8988T (cell line): ENCODE results near the gene MSL2.
"Not testable (repeated sequence)": the region's sequence is repeated elsewhere in the genome, so short reads cannot be mapped to it uniquely, and the experiment has no call there.

Experiments used
- DNase-seq: peaks from one replicate; pipeline ENCODE4 v3.0.0; 2011

The MSL2 gene, protein sequence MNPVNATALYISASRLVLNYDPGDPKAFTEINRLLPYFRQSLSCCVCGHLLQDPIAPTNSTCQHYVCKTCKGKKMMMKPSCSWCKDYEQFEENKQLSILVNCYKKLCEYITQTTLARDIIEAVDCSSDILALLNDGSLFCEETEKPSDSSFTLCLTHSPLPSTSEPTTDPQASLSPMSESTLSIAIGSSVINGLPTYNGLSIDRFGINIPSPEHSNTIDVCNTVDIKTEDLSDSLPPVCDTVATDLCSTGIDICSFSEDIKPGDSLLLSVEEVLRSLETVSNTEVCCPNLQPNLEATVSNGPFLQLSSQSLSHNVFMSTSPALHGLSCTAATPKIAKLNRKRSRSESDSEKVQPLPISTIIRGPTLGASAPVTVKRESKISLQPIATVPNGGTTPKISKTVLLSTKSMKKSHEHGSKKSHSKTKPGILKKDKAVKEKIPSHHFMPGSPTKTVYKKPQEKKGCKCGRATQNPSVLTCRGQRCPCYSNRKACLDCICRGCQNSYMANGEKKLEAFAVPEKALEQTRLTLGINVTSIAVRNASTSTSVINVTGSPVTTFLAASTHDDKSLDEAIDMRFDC

DNA sequence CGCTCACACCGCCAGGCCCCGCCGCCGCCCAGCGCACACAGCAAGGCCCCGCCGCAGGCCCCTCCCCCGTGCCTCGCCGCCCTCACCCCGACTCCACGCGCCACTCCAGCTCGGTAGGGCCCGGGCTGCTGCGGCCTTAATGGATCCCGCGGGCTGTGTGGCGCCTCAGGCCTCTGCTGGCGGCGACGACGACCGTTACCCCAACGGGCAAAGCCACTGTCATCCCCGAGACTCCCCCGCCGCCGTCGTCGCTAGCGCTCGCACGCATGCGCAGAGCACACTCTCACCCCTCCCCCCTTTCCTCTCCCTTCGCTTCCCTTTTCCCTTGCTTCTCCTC is at the start of gene MSL2:
MSL2 (minus strand) TSS at position 272 of the 337 bp plus-strand sequence. CDS start 1,222 bp downstream, outside the sequence.
- DNase-seq = no peak

DNA sequence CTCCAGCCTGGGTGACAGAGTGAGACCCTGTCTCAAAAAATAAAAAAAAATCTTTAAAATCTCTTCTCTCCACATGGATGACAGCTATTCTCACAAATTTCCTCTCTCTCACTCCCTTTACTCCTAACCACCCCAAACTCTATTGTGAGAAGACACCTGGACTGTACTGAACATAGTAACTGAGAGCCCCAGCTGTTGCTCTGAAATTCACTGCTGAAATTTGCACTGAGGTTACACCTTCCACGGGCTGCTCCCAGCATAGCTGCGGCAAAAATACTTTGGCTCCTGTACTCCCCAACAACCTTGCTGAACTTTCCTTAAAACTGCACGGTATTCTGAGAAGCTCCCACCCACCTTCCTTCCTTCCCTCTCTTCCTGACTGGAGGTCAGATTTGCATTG is 49.6 kb upstream of the MSL2 start:
- no peak for DNase-seq

DNA sequence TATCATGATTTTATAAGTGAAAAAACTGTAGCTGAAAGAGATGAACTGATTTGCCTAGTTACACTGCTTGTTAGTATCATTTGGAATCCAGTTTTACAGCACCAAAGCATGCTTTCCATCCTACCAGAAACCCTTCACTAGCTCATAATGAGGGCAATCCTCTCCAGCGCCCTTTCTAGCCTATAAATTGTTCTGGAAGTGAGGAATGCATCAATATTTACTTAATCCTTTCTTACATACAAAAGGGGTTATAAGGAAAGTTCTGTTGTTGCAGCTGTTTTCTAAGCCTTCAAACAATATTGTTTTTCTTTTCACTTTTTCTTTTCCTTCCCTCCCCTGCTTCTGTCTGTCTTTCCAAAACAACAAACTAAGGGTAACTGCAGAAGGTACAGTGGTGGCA is 43.0 kb upstream of the MSL2 start:
- no peak for DNase-seq

DNA sequence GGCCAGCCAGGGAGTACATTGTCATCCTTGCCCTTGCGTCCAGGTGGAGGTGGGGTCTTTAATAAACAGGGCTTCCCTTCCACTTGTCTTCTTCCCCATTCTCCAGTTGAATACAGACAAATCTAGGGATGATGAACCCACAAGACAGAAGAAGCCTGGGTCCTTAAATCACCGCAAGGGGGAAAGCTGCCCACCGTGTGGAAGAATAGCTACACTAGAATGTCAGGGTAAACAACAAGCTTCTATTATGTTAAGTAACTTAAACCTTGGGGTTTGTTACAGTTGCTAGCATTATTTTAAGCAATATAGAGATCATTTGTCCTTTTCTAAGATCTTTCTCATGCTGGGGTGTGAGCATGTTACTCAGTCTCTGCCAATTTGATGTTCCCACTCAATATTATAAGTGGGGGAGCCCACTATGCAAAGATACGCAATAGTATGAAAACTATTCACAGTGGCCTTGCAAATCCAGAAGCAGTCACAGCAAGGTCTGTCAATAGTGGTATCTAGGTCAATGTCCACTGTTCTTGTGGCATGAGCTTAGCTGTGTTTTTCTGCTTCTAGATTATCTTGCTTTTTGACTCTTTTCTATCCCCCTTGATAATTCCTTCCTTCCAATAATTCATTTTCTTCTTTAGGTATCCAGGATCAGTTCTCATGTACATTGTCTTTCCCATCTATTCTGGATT is 42.0 kb upstream of the MSL2 start:
- DNase-seq = no peak

DNA sequence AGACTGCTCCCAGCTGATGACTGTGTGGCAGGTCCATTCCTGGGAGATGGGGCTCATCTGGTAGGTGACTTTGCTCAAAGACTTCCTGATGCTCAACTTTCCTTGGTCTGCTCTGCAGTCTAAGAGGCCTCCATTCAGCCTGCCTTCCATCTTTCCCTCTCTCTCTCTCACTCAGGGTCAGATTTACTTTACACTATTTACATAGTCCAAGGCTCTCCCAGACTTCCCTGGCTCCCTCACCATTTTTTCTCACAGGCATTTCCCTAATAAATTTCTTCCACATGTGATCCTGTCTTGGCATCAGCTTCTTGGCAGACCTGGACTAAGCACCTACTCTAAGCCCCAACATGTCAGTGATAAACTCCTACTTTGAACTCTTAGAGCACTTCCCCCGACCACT is 41.0 kb upstream of the MSL2 start:
- DNase-seq = no peak

DNA sequence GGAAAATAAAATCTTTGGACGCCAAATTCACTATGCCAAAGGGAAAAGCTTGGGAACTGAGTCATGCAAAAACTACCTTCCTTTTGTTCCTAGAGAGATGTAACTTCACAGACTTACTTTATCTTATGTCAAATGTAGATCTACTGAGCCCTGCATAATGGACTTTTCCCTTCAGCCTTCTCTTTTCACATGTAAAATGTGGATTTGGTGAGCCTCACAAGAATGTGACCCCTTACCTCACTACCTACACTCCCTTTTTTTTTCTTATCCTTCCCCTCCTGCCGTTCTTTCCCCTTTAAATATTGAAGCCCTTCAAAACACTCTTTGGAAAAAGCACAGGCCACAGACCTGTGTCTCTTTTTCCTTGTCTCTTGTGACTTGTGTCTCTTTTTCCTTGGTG is 40.0 kb upstream of the MSL2 start:
- DNase-seq = no peak

DNA sequence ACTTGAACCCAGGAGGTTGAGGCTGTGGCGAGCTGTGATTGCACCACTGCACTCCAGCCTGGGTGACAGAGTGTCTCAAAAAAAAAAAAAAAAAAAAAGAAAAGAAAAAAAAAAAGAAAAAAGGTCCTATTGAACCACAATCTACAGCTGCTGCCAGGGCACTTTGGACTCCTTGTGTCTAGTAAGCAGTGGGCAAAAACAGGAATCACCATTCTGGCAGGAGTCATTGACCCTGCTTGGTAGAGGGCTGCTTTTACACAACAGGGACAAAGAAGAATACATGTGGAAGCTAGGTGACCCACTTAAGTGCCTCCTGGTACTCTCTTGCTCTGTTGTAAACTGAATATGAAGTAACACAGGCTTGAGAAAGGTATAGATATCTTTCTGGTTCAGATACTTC is 39.4 kb upstream of the MSL2 start:
- DNase-seq = no peak

DNA sequence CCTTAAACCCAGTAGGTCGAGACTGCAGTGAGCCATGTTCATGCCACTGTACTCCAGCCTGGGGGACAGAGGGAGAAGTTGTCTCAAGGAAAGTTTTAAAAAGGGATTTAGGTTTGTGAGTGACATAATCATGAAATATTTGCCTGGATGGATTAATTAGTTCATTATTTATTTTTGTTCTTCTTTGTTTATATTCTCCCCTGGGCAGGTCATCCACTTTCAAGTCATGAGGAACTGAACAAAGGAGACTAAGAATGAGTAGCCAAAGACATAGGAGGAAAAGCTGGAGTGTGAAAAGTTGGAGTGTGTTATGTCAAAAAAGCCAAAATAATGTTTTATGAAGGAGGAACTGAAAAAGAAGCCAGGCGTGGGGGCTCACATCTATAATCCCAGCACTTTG is 36.3 kb upstream of the MSL2 start:
- no peak for DNase-seq

DNA sequence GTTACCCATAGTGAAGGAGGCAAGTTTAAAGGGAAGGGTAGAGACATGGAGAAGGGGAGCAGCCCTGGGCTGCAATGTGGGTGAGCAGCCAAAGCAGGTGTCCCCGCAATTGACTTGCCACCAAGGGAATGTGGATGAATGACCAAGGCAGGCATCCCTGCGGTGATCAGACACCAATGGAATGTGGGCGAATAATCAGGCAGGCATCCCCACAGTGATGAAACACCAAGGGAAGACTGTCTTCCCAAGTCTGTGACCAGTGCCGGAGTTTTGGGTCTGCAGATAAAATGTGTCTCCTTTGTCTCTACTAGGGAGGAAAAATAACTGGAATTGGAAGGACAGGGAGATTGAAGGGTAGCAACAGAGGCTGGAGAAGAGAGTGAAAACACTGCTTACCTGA is 26.6 kb upstream of the MSL2 start:
- DNase-seq = not testable (repeated sequence)

DNA sequence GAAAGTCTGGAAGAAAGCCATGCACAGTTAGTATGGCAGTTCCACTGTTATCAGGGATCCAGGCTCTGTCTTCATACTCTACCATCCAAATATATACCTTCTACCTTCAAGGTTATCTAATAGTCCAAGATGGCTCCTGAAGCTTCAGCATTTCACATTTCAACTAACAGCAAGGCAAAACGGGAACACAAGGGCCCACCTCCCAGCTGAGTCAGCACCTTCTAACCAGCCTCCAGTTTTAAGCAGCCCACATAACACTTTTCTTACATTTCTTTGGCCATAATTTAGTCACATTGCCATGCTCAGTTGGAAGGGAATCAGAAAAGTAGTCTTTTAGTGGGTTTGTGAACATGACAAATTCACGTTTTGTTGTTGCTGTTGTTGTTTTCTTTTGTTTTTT is 15.4 kb upstream of the MSL2 start:
- no peak for DNase-seq

DNA sequence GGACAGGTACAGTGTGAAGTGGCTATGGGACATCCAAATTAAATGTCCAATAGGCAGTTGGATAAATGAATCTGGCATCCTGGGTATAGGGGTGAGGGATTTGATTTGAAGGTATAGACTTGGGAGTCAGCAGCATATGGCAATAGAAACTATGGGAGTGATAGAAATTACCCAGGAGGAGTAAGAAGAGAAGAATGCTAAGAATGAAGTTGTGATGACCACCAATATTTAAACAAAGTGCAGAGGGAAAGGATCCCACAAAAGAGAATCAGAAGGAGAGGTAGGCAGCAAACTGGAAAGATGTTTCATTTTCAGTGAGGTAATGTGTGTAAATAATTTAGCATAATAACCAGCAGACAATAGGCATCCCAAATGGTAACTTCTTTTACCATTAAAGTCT is 13.8 kb upstream of the MSL2 start:
- no peak for DNase-seq

DNA sequence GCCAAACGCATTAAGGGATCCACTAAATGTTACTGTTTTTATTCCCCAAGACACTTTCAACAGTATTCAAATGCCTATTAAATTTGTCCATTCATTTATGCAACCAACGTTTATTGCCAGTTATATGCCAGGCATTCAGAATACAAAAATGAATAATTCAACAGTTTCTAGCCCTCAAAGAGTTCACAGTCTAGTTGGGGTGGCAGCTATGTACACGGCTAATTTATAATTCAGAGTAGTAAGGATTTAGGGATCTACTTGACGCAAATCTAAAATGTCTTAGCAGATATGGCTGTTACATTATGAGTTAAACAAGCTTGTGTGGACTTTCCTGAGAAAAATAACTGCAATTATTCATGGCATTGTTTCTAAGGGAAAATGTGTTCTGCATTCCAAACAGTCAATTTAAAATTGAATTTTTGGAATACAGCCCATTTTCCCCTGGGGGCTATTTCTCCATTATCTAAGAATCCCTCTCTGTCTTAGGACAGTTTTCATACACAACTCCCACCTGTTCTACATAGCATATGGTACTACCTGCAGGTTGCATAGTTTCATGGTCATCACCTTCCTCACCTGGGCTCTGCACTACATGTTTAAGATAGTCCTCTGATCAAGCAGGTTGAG is 11.5 kb upstream of the MSL2 start:
- no peak for DNase-seq

DNA sequence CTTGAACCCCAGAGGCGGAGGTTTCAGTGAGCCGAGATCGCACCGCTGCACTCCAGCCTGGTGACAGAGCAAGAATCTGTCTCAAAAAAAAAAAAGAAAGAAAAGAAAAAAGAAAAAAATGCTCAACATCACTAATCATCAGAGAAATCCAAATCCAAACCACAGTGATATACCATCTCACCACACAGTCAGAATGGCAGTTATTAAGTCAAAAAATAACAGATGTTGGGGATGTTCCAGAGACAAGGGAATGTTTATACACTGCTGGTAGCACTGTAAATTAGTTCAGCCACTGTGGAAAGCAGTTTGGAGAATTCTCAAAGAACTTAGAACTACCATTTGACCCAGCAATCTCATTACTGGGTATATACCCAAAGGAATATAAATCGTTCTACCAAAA is 3.1 kb upstream of the MSL2 start:
- DNase-seq = not testable (repeated sequence)

DNA sequence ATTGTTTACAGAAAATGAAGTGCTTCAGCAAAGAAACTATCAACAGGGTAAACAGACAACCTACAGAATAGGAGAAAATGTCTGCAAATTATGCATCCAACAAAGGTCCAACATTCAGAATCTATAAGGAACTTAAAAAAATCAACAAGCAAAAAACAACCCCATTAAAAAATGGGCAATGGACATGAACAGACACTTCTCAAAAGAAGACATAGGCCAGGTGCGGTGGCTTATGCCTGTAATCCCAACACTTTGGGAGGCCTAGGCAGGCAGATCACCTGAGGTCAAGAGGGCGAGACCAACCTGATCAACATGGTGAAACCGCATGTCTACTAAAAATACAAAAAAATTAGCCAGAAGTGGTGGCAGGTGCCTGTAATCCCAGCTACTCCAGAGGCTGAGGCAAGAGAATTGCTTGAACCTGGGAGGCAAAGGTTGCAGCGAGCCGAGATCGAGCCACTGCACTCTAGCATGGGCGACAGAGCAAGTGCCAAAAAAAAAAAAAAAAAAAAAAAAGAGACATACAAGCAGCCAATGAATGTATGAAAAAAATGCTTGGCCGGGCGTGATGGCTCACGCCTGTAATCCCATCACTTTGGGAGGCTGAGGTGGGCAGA is 2.4 kb upstream of the MSL2 start:
- DNase-seq = not testable (repeated sequence)

DNA sequence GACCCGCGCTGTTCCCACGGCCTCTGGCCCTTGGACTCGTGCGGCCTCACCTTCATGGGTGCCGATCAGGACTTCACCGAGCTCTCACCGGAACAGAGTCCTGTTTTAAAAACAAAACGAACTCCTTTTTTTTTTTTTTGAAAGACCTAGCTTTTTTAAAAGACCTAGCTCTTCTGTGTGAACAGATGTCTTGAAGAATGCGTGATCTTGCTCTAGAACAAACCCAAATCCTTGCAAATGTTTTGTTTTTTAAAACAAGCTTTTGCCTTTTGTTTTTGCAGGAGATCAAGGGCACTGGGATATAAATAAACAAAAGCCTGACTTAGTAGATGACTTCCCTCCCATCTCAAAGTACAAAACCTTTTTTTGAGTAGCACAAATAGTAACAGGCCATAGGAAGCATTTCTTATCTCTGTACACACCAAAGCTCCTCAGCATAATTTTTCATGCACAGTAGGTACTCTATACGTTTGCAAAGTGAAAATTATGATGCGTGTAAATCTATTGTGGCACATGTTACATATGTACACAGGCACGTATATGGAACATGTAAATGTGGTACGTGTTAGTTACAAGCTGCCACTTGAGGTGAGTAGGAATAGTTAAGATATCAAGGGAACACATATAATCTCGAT is 1.1 kb upstream of the MSL2 start:
- DNase-seq = no peak

DNA sequence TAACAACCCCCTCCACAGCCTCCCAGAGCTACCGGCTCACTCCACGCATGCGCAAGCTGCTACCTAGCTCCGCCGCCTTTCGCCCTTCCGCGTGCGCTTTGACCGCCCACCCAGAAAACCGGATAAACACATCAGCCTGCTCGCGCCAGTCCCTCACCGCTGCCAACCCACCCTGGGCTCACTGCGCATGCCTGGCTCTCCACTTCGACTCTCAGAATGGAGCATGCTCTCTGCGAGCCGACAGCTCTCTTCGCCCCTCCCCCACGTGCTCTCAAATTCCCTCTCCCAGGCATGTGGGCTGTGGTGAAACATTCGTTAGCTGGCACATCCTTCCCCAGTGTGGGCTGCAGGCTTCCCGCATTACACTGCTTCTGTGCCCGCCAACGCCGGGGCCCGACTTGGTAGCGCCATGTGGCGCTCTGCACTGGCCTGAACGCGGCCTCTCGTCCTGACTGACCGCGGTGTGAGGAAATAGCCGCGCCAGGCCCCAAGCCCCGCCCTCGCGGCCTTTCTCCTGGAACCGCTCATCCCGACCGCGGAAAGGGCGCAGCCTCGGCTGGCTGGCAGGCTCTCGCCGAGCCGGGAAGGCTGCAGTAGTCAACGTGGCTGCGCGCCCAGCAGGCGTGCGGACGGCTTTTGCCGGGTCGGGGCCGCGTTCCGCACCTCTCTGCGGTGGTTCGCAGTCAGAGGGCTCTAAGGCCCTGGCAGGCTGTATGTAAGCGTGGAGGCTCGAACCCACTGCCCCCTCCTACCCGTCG is 445 bp upstream of the MSL2 start:
- peak; percentile 97 for DNase-seq

DNA sequence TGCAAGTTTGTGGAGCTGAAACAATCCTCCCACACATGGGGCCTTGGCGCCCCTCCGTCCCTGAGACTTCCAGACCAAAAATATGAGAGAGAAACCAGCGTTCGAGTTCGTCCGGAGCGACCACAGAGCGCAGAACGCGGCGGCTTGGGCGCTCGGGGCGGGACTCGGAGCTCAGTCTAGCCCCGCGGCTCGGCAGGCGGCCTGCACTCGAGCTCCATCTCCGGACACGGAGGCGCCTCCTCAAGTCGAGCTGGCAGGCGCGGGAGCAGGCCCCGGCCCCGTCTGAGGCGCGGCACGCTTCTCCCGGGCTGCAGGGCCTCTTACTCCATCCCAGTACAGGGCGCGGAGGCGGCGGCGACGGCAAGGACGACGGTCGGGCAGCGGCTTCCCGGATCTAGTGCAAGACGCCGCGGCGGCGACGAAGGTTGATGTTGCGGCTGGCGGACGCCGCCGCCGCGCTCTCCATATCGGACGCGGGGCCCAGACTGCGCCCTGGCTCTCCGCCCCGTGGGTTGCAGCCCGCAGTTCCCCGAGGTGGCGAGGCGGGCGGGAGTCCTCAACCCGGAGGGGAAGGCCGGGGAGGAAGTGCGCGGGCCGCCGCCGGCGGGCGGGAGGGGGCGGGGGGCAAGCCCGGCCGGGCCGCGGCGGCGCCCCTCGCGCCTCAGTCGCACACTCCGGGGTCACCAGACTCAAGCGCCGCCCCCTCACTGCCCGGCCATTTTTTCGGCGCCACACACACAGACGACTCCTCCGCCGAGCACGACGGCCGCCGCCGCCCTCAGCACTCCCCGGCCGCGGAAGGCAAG is 674 bp downstream of the MSL2 start:
- DNase-seq = peak; percentile 53

DNA sequence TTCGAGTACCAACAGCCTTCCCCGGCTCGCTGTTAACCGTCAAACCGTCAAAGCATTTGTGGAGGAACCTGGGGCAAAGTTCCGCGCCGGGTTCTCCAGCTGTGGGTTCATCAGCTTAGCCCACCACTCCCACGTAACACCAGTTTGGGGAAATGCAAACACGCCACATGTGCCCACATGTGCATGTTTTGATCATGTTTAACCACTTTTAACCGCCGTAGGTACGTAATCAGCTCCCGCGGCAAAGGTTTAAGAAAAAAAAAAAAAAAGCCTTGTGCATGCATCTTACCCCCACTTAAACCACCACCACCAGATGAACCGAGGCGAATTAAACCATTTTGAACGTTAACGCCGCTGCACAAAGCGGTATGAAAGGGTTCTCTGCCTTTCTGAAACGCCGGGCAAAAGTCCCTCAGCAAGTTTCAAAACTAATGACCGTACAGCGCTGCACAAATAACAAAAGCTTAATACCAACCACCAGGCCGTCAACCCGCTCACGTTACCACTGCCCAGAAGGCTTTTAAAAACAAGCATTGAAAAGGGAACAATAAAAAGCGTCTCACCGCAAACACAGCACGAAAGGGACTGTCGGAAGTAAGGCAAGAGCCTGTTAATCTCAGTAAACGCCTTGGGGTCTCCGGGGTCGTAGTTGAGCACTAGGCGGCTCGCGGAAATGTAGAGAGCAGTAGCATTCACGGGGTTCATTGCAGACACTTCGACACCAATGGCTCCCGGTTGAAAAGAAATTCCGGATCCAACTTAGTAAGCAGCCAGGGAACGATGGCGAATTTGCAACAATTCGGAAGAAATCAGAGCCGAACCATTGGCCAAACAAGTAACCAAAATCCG is 1.5 kb downstream of the MSL2 start:
- DNase-seq = no peak

DNA sequence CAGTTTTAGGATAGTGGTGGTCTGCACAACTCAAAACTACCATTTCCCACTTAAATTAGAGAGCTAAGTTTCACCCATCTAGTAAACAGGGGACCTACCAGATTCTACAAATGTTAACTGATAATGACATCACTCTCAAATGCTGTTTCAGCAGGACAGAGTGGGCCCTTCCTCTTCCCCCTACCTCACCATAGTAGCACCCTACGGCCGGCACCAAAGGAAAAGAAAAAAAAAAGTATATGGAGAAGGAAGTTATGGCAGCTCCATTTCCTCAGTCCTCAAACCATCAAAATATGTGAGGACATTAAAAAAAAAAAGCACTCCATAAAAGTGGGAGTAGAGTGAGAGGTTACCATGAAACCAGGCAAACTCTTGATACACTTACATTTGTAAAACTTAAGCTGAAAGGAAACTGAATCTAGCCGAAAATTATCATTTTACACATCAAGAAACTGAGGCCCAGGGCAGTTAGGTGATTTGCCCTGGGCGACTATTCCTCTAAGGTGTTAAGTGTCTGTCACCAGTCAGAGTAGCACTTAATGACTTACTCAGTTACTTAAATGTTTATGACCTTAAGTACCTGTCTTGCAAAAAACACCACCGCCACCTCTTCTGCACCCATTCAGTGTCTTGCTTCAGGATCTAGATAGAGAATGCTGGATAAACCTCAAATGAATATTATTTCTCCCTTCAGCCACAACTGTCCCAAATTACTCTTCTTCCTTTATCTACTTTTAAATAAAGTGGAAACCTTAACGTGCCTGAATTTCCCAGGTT is 2.7 kb downstream of the MSL2 start:
- no peak for DNase-seq
